HG03469 (cell line): ENCODE data around the gene THAP4.
"Not testable (repeated sequence)": the region's sequence is repeated elsewhere in the genome, so short reads cannot be mapped to it uniquely, and the experiment has no call there.

Experiments used
- ATAC-seq: cut with Tn5 transposase; IDR thresholded peaks from one replicate; pipeline ENCODE4 v1.9.1; 2021; ENCODE audit warnings: mild to moderate bottlenecking, moderate library complexity, moderate number of reproducible peaks; ENCODE audit not compliant: unreplicated experiment

The THAP4 gene

DNA sequence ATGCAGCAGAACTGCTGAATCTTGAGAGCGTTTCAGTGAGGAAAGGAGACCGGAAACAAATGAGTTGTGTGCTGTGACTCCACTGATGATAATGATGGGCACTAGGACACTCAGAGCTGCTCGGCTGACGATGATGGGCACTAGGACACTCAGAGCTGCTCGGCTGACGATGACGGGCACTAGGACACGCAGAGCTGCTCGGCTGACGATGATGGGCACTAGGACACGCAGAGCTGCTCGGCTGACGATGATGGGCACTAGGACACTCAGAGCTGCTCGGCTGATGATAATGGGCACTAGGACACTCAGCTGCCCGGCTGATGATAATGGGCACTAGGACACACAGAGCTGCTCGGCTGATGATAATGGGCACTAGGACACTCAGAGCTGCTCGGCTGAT, 47.1 kb downstream of the THAP4 start:
- ATAC-seq = not testable (repeated sequence)

DNA sequence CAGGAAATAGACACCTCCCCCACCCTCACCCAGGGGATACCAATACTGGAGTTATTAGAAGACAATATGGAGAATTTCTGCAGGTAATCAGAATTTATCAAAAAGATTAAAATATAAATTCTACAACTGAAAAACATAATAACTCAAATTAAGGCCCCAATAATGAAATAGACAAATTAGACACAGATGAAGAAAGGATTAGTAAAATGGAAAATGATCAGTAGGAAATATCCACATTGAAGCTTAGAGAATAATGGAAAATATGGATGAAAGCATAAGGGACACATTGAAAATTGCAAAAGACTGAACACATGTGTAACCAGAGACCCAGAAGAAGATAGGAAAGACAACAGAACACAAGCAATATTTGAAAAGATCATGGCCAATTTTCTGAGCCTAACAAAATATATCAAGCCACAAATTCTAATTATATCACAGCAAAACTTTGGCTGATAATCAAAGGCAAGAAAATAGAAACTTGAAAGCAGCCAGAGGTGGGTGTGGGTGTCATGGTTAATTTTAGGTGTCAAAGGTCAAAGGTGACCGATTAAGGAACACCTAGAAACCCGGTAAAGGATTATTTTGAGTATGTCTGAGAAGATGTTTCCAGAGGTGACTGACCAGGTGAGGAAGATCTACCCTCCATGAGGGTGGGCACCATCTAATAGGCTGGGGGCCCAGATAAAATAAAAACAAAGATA, 50.2 kb downstream of the THAP4 start:
- ATAC-seq = no peak

DNA sequence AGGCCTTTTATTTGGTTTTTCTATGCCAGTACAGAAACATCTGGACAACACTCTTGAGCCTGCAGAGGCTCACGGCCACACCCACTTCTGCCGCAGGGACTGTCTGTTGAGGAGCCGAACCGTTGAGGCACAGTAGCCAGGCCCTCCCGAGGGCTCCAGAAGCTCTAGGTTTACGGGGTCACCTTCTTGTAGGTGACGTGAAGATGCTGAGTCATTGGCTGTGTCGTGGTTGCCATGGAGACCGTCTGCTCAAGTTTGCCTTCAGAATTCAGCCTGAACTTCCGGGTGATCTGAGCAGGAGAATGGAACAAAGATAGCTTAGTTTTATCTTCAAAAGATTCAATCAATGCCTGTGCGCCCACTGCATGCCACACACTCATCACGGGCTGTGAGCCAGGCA, 52.5 kb downstream of the THAP4 start:
- no peak for ATAC-seq

DNA sequence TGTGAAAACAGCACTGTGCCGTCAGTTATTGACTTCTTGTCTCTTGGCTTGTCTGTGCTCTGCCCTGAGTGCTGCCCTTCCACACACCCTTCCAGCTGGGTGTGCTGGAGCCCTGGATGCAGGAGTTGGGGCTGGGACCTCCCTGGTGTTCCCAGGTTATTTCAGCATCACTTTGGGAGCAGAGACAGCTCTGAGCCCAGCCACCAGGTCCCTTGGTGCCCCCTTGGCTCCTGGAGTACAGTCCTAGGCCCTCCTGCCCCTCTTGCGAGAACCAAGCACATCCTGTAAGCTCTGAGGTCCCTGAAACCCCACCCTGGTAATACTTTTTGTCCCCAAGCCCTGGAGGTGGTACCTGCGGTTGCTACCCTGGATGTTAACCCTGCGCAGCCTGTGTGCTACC, 54.2 kb downstream of the THAP4 start:
- no peak for ATAC-seq

DNA sequence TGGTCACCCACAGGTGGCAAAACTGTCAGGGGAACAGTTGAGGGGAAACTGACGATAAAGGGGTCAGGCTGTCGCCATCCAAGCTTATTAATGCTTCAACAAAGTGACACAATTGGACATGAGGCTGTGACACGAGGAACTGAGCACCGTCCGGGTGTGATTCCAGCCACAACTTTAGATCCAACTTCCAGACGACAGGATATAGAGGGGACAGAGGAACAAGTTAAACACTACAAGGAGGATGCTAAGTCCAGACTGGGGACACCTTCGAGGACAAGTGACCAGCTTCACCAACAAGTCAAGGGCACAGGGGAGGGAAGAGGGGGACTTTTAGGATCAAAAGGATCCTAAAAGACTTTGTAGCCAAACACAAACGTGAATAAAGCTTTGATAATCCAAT, 54.6 kb downstream of the THAP4 start:
- ATAC-seq = no peak

DNA sequence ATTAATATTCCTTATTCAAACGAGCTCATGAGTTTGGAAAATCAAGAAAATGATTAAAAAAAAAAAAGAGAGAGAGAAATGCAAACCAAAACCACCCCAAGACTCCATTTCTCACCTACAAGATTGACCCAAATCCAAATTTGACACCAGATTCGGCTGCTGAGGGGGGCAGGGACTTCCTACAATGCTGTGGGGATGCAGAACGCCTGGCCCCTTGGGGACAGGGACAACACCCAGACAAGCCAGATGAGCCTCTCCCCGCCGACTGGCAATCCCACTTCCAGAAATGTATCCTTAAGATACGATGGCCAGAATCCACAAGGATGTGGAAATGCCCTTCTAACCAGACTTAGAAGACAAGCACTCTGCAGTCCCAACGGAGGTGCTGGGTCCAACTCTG, 57.7 kb downstream of the THAP4 start:
- ATAC-seq = no peak

DNA sequence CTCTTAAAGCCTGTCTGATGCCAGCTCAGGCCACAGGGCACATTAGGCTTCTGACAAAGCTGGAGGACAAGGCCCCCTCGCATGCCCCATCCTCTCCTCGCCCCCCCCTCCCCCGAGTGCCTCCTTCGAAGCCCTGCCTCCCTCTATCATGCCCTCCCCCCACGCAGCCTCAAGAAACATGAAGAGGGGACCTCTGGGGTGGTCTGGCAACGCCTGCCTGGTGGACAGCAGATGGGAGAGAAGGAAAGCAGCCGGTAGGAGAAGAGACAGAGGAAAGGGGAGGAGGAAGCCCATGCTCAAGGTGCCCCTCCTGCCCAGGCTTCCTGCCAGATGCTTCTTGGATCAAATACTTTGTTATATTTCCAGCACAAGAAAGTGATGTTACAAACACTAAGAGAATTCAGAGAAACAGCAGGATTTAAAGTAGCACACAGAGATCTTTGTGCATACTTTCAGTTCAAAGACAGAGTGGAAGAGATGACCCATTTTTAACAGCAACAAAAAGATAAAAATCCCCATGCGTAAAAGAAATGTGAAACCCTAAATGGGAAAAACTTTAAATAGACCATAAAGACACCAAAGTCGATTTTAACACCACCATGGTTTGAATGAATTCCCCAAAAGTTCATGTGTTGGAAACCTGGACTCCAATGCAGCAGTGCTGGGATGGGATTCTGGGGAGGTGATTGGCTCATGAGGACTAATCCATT, 59.4 kb downstream of the THAP4 start:
- ATAC-seq = no peak

DNA sequence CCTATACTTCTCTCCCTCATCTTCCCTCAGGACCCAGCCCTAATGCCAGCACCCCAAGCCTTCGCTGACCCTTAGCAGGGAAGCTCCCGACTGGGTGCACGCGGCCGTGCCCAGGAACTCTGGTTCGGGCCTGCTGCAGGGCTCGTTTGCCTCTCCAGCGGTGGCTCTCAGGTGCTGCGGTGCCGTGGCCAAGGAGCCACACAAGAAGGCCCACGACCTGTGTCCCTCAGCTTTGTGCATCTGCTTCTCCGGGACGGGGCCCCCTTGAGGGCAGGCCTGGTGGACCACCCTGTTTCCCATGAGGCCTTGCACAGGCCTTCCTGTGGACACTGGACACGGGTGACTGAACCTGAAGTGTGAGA, 60.7 kb downstream of the THAP4 start:
- ATAC-seq = no peak

DNA sequence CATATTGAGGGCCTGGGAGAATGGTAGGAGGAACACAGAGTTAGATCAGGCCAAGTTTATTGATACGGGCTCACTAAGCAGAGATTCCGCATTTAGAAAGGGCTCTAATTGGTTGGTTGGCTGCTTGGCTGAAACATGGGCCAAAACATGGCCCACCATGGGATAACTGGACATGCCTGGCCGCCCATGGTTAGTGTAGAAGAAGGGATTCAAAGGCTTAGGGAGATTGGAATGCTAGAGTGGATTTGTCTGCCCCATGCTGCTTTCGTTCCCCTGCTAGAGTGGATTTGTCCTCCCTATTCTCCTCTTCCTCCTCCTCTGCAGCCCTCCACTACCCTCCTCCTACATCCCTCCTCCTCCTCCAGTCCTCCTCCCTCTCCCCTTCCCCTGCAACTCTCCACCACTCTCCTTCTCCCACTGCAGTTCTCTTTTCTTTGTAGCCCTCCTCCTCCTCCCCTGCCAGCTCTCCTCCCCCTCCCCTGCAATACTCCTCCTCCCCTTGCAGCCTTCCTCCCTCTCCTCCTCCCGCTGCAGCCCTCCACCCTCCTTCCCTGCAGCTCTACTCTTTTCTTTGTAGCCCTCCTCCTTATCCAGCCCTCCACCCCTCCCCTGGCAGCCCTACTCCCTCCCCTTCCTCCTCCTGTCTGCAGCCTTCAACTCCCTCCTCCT, 61.2 kb downstream of the THAP4 start:
- ATAC-seq = no peak

DNA sequence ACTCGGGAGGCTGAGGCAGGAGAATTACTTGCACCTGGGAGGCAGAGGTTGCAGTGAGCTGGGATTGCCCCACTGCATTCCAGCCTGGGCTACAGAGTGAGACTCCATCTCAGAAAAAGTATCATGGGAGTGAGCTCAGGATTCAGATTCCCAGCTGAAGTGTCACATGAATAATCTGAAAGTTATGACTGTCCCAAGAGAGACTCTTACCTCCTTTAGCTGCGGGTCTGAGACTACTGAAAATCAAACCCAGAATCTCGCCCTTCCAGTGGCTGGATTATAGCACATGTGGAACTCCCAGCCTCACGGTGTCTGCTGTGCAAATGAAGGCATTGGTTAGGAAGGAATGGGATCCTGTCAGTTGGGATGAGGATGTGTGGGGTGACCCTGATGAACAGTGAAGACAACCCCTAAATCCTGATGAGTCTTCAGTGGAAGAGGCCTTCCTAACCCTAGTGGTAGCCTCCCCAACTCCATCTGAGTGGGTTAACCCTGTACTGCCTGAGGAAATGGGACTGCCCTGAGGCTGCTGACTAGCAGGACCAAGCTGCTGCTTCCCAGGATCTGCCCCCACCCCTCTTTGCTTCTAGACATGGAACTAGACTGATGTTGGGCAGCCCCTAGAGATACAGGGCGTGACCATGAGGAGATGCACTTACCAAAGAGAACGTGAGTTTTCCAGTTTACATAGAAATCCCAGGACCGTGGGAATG, 61.9 kb downstream of the THAP4 start:
- no peak for ATAC-seq

DNA sequence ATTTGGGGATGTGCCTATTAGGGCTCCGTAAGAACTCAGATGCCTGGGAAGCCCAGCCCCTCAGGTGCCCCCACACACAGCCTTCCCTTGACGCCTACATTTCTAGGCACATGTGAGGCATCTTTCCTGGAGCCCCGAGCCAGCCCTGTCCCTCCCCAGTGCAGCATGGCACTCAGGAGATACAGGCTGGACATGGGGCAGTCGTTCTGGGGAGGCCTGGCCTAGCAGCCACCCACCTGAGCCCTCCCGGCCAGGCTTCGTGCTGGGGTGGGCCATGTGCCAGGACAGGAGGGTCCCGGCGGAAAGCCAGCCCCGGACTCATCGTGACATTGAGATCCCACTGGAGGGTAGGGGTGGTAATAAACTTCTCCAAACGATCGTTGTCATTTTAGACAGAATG, 63.2 kb downstream of the THAP4 start:
- no peak for ATAC-seq

DNA sequence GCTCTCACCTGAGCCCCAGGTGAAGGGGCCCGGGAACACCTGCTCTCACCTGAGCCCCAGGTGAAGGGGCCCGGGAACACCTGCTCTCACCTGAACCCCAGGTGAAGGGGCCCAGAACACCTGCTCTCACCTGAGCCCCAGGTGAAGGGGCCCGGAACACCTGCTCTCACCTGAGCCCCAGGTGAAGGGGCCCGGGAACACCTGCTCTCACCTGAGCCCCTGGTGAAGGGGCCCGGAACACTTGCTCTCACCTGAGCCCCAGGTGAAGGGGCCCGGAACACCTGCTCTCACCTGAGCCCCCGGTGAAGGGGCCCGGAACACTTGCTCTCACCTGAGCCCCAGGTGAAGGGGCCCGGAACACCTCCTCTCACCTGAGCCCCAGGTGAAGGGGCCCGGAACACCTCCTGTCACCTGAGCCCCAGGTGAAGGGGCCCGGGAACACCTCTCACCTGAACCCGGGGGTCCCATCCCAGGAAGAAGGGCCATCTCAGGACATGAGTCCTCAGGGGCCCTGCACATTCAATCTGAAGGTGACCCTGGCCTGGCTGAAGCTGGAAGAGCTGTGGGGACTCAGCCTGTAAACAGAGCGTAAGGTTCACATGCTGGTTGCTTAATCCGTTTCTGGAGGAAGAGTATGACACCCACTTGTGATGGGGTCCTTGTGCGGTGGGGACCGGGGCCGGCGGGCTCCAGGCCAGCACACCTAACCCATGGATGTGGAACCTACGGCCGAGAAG, 63.9 kb downstream of the THAP4 start:
- not testable (repeated sequence) for ATAC-seq

DNA sequence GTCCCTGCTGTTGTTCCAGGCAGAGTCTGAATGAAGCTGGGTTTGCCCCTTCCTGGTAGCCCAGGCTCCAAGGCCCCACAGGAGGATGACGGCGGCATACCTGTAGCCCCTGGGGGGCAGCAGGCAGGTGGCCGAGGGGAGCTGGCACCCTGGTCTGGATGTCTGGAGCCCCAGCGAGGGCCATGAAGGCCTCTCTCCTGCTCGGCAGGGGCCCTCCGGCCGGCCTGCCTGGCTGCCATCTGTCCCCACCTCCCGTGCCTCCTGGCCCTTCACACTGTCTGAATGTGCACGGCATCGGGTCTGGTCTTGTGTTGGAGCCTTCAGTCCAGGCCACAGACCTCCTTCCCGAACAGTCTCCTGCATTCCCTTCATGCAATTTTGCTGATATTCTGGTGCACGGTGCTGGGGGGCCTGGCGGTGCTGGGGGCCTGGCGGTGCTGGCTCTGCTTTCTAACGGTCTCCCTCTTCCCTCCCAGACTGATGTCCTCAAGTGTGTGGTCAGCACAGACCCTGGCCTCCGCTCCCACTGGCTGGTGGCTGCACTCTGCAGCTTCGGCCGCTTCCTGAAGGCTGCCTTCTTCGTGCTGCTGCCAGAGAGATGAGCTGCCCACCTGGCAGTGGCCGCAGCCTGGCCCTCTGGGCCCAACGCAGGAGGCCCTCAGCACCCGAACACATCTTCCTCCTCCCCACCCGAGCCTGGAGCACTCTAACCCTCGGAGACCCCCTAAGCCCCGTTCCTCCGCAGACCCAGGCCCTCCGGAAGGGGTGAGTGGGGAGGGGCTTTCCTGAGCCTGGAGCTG, 64.9 kb downstream of the THAP4 start:
- ATAC-seq = no peak

DNA sequence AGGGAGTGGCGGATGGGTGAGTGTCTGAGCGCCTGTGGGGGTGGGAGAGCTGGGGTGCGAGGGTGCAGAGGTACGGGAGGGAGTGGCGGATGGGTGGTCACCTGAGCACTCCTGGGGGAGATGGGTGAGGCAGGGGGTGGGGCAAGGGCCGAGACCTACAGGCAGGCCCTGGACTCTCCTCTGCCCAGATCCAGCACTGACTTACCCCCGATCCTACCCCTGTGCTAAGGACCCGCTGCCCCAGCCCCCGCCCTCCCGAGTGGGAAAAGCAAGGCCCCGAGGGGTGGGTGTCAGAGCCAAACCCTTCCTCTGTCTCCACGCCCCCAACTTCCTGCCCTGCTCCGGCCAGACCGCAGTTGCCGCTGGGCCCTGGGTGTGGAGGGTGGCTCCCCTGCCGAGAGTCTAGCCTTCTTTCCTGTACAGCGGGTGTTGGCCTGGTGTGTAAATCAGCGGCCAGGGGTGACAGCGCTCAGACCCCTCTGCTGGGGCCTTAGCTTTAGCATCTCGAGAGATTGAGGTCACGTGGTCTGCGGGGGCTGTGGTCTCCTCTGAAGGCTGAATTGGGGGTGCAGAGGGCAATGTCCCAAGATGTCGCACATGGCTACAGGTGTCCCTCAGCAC, 65.9 kb downstream of the THAP4 start:
- ATAC-seq = no peak

DNA sequence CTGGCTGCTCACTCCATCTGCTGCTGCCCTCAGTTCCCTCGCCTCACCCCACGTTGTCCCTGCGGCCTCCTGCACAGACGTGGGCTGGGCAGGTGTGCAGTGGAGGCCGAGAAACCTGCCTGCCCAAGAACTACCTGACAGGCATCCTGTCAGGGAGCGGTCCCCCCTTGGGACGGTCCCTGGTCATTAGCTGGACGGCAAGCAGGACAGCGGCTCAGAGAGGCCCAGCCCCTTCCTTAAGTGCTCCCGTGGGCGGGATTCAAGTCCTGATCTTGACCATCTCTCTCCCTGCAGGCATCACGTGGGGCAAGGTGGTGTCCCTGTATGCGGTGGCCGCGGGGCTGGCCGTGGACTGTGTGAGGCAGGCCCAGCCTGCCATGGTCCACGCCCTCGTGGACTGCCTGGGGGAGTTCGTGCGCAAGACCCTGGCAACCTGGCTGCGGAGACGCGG, 67.1 kb downstream of the THAP4 start:
- ATAC-seq = no peak

DNA sequence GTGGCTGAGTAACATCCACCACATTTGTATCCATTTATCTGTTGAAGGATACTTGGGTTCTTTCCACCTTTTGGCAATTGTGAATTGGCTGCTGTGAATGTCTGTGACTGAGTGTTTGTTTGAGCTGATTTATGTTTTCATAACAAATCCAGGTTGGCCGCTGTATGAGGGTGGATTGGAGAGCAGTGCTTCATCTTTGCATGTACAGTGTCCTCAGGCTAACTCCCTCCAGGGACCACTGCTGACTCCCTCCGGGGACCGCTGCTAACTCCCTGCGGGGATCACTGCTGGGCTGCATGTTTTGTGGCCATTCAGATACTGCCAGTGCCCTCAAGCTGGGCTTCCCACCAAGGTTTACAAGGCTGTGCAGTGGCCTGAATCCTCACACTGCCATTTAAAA, 68.2 kb downstream of the THAP4 start:
- no peak for ATAC-seq

DNA sequence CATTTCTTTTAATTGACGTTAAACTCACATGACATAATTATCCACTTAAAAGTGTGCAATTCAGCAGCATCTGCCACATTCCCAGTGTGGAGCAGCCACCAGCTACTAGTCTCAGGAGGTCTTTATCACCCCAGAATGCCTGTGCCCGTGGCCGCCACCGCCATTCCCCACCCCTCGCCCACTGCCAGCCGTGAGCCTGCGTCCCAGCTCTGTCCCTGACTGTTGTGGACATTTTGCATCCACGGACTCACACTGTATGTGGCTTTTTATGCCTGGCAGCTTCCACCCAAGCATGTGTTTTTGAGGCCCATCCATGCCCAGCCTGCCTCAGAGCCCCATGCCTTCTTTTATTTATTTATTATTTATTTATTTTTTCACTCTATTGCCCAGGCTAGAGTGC, 69.2 kb downstream of the THAP4 start:
- no peak for ATAC-seq

DNA sequence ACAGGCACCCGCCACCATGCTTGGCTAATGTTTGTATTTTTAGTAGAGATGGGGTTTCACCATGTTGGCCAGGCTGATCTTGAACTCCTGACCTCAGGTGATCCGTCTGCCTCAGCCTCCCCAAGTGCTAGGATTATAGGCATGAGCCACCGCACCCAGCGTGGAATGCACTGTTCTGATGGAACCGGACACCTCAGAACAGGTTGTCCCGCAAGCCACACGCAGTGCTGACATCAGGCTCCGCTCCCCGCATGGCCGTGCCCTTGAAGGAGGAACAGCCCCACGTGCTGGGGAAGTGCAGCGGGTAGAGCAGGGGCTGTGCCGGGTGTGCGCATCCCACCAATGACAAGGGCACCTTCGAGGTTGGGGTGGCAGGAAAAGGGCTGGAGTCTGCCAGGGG, 69.7 kb downstream of the THAP4 start:
- not testable (repeated sequence) for ATAC-seq

DNA sequence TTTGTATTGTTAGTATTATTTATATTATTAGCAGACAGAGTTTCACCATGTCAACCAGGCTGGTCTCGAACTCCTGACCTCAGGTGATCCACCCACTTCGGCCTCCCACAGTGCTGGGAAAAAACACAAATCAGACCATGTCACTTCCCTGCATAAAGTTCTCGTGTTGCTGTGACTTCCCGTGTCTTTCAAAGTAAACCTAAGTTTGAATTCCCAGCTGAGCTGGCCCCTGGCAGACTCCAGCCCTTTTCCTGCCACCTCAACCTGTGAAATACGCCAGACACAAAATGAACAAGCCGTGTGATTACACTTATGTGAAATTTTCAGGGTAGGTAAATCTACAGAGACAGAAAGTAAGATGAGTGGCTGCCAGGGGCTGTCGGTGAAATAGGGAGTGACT, 70.5 kb downstream of the THAP4 start:
- ATAC-seq = no peak

DNA sequence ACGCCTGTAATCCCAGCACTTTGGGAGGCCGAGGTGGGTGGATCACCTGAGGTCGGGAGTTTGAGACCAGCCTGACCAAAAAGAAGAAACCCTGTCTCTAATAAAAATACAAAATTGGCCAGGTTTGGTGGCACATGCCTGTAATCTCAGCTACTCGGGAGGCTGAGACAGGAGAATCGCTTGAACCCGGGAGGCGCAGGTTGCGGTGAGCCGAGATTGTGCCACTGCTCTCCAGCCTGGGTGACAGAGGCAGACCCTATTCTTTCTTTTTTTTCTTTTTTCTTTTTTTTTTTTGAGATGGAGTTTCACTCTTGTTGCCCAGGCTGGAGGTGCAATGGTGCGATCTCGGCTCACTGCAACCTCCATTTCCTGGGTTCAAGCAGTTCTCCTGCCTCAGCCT, 70.9 kb downstream of the THAP4 start:
- ATAC-seq = not testable (repeated sequence)
